Measurements from ENCODE around the gene SACM1L. TPM values are rescaled to one million over a fixed set of nuclear protein-coding genes. Genes with fewer than 3 reads are reported as not detected.

SACM1L gene
- total RNA-seq, 1 donor from 2014 or later = 44.1 TPM

DNA sequence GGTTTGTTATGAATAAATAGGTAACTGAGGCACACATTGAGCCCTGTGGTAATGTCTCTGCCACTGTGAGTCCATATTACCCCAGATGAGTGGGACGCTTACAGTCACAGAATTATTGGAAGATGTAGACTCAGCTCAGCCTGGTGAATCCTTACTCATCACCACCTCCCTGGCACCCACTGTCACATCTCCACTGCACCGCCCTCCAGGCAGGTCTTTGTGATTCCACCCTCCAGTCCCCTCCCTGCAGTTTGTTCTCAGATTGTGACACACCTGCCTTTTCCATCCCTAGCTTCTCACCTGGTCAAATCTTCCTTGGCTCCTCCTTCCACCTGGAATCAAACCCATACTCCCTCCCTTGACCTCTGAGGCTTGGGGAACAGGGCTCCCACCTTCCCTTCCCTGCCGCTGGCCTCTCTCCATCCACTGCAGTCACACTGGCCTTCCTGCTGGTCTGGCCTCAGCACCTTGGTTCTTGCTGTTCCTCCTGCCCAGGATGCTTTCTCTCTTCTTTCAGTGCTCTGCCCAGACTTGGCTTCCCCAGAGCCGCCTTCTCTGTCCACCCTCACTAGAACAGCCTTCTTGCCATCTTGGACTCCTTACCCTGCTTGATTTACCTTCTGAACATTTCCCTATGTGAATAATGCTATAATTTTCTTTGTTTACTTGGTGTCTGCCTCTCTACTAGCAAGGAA is 97.8 kb downstream of the SACM1L start:
- no peak overlapping the region for H3K4me3 Mint-ChIP-seq
- no peak for DNase-seq (ENCODE audit: low read depth, low spot score)
- H3K36me3 Mint-ChIP-seq (ENCODE audit: low read depth) = peaks cover 7% of the 10 kb centered on the region
- H3K9me3 Mint-ChIP-seq = peaks cover 8% of the 10 kb centered on the region
- no peaks in the 10 kb centered on the region for H3K4me1 Mint-ChIP-seq
- H3K27ac Mint-ChIP-seq (ENCODE audit: unreplicated experiment) = no peak overlapping the region
- H3K27me3 Mint-ChIP-seq (ENCODE audit: low read depth) = peaks cover 47% of the 10 kb centered on the region
- TF ChIP-seq, protein P1, sequence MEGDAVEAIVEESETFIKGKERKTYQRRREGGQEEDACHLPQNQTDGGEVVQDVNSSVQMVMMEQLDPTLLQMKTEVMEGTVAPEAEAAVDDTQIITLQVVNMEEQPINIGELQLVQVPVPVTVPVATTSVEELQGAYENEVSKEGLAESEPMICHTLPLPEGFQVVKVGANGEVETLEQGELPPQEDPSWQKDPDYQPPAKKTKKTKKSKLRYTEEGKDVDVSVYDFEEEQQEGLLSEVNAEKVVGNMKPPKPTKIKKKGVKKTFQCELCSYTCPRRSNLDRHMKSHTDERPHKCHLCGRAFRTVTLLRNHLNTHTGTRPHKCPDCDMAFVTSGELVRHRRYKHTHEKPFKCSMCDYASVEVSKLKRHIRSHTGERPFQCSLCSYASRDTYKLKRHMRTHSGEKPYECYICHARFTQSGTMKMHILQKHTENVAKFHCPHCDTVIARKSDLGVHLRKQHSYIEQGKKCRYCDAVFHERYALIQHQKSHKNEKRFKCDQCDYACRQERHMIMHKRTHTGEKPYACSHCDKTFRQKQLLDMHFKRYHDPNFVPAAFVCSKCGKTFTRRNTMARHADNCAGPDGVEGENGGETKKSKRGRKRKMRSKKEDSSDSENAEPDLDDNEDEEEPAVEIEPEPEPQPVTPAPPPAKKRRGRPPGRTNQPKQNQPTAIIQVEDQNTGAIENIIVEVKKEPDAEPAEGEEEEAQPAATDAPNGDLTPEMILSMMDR (conservative IDR thresholded peaks at IDR 0.05) = no peak

DNA sequence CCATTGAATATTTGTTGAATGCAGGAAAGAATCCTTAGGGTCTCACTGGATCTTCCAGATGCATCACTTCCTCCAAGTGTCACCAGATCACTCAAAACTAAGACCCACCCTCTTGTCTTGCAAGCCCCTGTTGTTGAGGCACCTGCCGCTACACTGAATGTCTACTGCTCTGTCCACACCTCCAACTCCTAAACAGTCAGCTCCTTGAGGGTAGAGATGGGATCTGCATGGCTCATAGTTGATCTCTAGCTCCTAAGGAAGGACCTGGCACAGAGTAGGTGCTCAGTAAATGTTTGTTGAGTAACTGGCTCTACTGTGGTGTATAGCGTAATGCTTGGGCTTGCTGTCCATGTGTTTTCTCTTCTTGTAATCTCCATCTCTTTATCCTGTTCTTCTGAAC is 98.4 kb downstream of the SACM1L start:
- peaks cover 7% of the 10 kb centered on the region for H3K36me3 Mint-ChIP-seq (ENCODE audit: low read depth)
- TF ChIP-seq, protein P1 (conservative IDR thresholded peaks at IDR 0.05) = no peak
- no peak overlapping the region for H3K27ac Mint-ChIP-seq (ENCODE audit: unreplicated experiment)
- H3K9me3 Mint-ChIP-seq = peaks cover 8% of the 10 kb centered on the region
- DNase-seq (ENCODE audit: low read depth, low spot score) = no peak
- no peaks in the 10 kb centered on the region for H3K4me1 Mint-ChIP-seq
- H3K4me3 Mint-ChIP-seq = no peak overlapping the region
- peaks cover 50% of the 10 kb centered on the region for H3K27me3 Mint-ChIP-seq (ENCODE audit: low read depth)

DNA sequence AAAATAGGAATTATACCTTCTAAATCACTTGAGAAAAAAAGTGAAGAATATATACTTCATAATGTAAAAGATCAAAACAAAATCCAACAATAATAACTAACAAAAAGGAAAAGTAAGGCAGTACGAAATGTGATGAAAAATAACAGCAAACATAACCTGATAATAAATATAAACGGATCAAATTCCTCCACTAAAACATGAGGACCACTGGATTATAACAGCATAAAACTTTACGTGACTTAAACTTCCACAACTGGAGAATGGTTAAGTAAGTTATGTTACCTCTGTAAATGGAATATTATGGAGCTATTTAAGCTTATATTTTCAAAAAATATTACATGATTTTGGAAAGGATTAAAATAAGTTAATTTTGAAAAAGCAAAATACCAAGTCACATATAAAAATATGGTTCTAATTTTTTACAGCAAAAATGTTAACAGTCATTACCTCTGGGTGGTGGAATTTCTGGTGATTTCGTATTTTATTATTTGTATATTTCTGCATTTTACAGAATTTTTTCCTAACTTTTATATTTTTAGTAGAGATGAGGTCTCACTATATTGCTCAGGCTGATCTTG is 100.1 kb downstream of the SACM1L start:
- TF ChIP-seq, protein P1 (conservative IDR thresholded peaks at IDR 0.05) = no peak
- Mint-ChIP-seq H3K9me3 (peaks cover 8% of the 10 kb centered on the region), H3K4me1 (no peaks in the 10 kb centered on the region), H3K4me3 (no peak overlapping the region), H3K36me3 (ENCODE audit: low read depth) (peaks cover 7% of the 10 kb centered on the region), H3K27me3 (ENCODE audit: low read depth) (peaks cover 67% of the 10 kb centered on the region), H3K27ac (ENCODE audit: unreplicated experiment) (no peak overlapping the region)
- DNase-seq (ENCODE audit: low read depth, low spot score) = no peak

DNA sequence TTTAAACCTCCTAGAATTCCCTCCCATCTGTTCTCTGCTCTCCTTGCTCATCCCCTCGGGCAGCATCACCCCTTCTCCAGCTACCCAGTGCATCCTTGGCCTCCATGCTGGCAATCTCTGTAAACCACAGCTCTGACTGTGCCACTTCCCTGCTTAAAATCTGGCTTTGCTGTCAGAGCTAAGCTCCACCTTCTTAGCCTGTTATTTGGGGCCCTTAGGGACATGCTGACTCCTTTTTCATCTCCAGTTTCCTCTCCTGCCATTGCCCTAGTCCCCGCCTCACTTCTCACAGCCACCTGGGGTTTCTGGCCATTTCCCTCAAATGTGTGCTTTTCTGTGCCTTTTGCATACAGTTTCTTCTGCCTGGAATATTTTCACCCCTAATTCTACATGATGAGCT is 101.4 kb downstream of the SACM1L start:
- Mint-ChIP-seq H3K9me3 (peaks cover 8% of the 10 kb centered on the region), H3K4me3 (no peak overlapping the region), H3K27me3 (ENCODE audit: low read depth) (peaks cover 75% of the 10 kb centered on the region), H3K27ac (ENCODE audit: unreplicated experiment) (no peak overlapping the region), H3K4me1 (peaks cover 4% of the 10 kb centered on the region), H3K36me3 (ENCODE audit: low read depth) (peaks cover 7% of the 10 kb centered on the region)
- TF ChIP-seq, protein P1 (conservative IDR thresholded peaks at IDR 0.05) = no peak
- no peak for DNase-seq (ENCODE audit: low read depth, low spot score)

DNA sequence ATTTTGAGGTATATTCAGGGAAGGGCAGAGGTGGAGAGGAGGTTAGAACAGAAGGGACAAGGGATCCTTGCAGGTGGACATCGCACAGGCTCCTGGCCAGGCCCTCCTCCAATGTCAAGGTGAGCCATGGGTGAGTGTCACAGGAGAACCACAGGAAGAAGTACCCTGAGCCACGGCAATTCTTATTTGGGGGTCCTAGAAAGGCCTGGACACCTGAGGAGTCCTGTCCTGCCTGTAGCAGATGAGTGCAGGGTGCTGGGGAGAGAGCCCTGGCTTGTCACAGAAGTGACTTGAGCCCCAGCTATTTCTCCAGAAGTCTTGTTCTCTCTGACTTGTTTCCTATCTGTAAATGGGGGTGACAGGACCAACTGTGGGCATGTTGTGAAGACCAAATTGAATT is 102.8 kb downstream of the SACM1L start:
- DNase-seq (ENCODE audit: low read depth, low spot score) = no peak
- peaks cover 83% of the 10 kb centered on the region for H3K27me3 Mint-ChIP-seq (ENCODE audit: low read depth)
- H3K9me3 Mint-ChIP-seq = peaks cover 8% of the 10 kb centered on the region
- H3K4me3 Mint-ChIP-seq = no peak overlapping the region
- H3K27ac Mint-ChIP-seq (ENCODE audit: unreplicated experiment) = no peak overlapping the region
- peaks cover 4% of the 10 kb centered on the region for H3K4me1 Mint-ChIP-seq
- H3K36me3 Mint-ChIP-seq (ENCODE audit: low read depth) = peaks cover 7% of the 10 kb centered on the region
- TF ChIP-seq, protein P1 (conservative IDR thresholded peaks at IDR 0.05) = no peak
